ENCODE results near the gene VAMP1. TPM values are rescaled to one million over a fixed set of nuclear protein-coding genes. Genes with fewer than 3 reads are reported as not detected.

The VAMP1 gene
- total and polyA plus RNA-seq, 2 experiments from 2014 or later = 13.9 to 16.1 TPM

- no peak for TF ChIP-seq ZNF462 (CRISPR knock-in tag; IDR thresholded peaks at IDR 0.05)
- no peak for TF ChIP-seq EZH2phosphoT487 (IDR thresholded peaks at IDR 0.05; ENCODE audit: unreplicated experiment)
- TF ChIP-seq CTCF (conservative IDR thresholded peaks at IDR 0.05; ENCODE audit: low read depth in 2 of 2) = no peak
- no peak for TF ChIP-seq CREB1 (CRISPR knock-in tag; IDR thresholded peaks at IDR 0.05; ENCODE audit: low read depth)
- TF ChIP-seq STAT1 (IDR thresholded peaks at IDR 0.05; ENCODE audit: unreplicated experiment) = no peak
- no peak for TF ChIP-seq ETS1 (IDR thresholded peaks at IDR 0.05)
Observed at GRCh38 chr12:6520186-6520585, 49.7 kb upstream of the VAMP1 start (continued).

GRCh38 chr12:6508087-6508486, 37.6 kb upstream of the VAMP1 start:
- peak overlapping the region; percentile 35 for H3K27ac ChIP-seq (ENCODE audit: low read depth)
- Mint-ChIP-seq H3K4me1 (peaks cover 8% of the 10 kb centered on the region; the same call in 2 of the 3 replicates), H3K9me3 (no peaks in the 10 kb centered on the region), H3K4me3 (no peak overlapping the region), H3K27ac (peak overlapping the region; percentile 91), H3K36me3 (ENCODE audit: low read depth) (peaks cover 60% of the 10 kb centered on the region), H3K27me3 (ENCODE audit: insufficient read depth, low read depth, poor library complexity) (peaks cover 1% of the 10 kb centered on the region)
- H3K4me2 ChIP-seq = no peak overlapping the region
- no peak overlapping the region for H2AFZ ChIP-seq
- ATAC-seq (peak; percentile 16; the same call in 2 of the 3 replicates), DNase-seq (ENCODE audit: low spot score) (no peak)
- peaks cover 49% of the 10 kb centered on the region for H3K36me3 ChIP-seq (ENCODE audit: insufficient read depth)
- no peaks in the 10 kb centered on the region for H3K9me2 ChIP-seq (ENCODE audit: insufficient read depth)
- no peaks in the 10 kb centered on the region for H3K27me3 ChIP-seq (ENCODE audit: insufficient read depth)
- H4K20me1 ChIP-seq (replicated peaks; ENCODE audit: insufficient read depth) = peaks cover 10% of the 10 kb centered on the region
- H3K4me3 ChIP-seq = no peak overlapping the region
- no peaks in the 10 kb centered on the region for H3F3A ChIP-seq (replicated peaks; ENCODE audit: low read depth)
- peaks cover 7% of the 10 kb centered on the region; the same call in 1 of the 2 replicates for H3K4me1 ChIP-seq (ENCODE audit: insufficient read depth)
- peaks cover 57% of the 10 kb centered on the region for H3K79me2 ChIP-seq (replicated peaks; ENCODE audit: insufficient read depth)
- TF ChIP-seq EZH2 (IDR thresholded peaks at IDR 0.05; ENCODE audit: low read depth, unreplicated experiment) (no peak), ETS1 (IDR thresholded peaks at IDR 0.05) (no peak), NANOG (IDR thresholded peaks at IDR 0.05; ENCODE audit: borderline replicate concordance) (no peak), ZNF331 (CRISPR knock-in tag; IDR thresholded peaks at IDR 0.05; ENCODE audit: low read depth) (no peak), ZNF114 (CRISPR knock-in tag; IDR thresholded peaks at IDR 0.05) (no peak), REST (IDR thresholded peaks at IDR 0.05; ENCODE audit: unreplicated experiment) (no peak), JUNB (IDR thresholded peaks at IDR 0.05; ENCODE audit: unreplicated experiment) (no peak)

Data from GM23338 (cell line).